B cell (primary cell): ENCODE results near the gene PARD6G. TPM values are rescaled to one million over a fixed set of nuclear protein-coding genes. Genes with fewer than 3 reads are reported as not detected.

ENCODE experiments used
- ATAC-seq: fragments of 200-7000 bp; cut with Tn5 transposase; one replicate; pipeline ENCODE4 v1.10.0; 2021; ENCODE audit warnings: low read depth, mild to moderate bottlenecking, moderate number of reproducible peaks, moderate library complexity
- CTCF ChIA-PET: fragments of 350-600 bp; sonication (Branson Sonifier 250); formaldehyde crosslinking; loops from one replicate; lab custom pipeline; 2021; ENCODE audit warnings: antibody characterized with exemption, inconsistent platforms; lab: Charles Lee
- POLR2A ChIA-PET: fragments of 350-600 bp; sonication (Branson Sonifier 250); formaldehyde crosslinking; loops from one replicate; lab custom pipeline; 2021; ENCODE audit warnings: antibody characterized with exemption; lab: Charles Lee
- DNase-seq: peaks from one replicate; pipeline ENCODE4 v3.0.0; 2013
- H2AFZ ChIP-seq: 2 replicates; pipeline ENCODE4 v1.6.1; 2012; ENCODE audit warnings: mild to moderate bottlenecking, low read depth, low read length; ENCODE audit not compliant: insufficient read depth, poor library complexity, severe bottlenecking
- H3K27ac ChIP-seq, 2 donors: 1 replicate in 1 of 2; 2 replicates in 1 of 2; pipeline ENCODE4 v1.5.1; 2012 to 2013; ENCODE audit warnings: low read length in 2 of 2, mild to moderate bottlenecking in 2 of 2, moderate library complexity in 1 of 2
- H3K27me3 ChIP-seq, 4 experiments: fragments of 200-600 bp in 1 of 4; sonication (generic) in 1 of 4; replicated peaks in 1 of 4; 1 replicate in 2 of 4; 2 replicates in 2 of 4; pipeline versions ENCODE4 v1.6.1 to v1.7.0; 2013 to 2016; ENCODE audit warnings: low read length in 3 of 4, mild to moderate bottlenecking in 2 of 4, mixed read lengths in 1 of 4, moderate library complexity in 1 of 4; ENCODE audit not compliant: insufficient read depth in 4 of 4, control insufficient read depth in 3 of 4; ENCODE audit errors: control extremely low read depth in 1 of 4
- H3K36me3 ChIP-seq, 2 experiments: replicated peaks in 1 of 2; 1 replicate in 1 of 2; 2 replicates in 1 of 2; pipeline versions ENCODE4 v1.6.1 to v1.7.1; 2013; ENCODE audit warnings: low read length in 1 of 2; ENCODE audit not compliant: insufficient read depth in 2 of 2, control insufficient read depth in 1 of 2; ENCODE audit errors: control extremely low read depth in 1 of 2, extremely low read depth in 1 of 2
- H3K4me1 ChIP-seq, 2 donors: fragments of 200-600 bp in 1 of 2; sonication (generic) in 1 of 2; 1 replicate in 1 of 2; 2 replicates in 1 of 2; pipeline versions ENCODE4 v1.5.1 to v1.6.1; 2013 to 2017; ENCODE audit warnings: low read length in 2 of 2; ENCODE audit not compliant: control insufficient read depth in 2 of 2, insufficient read depth in 2 of 2
- H3K4me2 ChIP-seq: replicated peaks from 2 replicates; pipeline ENCODE3; 2012; ENCODE audit warnings: mild to moderate bottlenecking, low read depth, low read length; ENCODE audit not compliant: poor library complexity, severe bottlenecking
- H3K4me3 ChIP-seq, 5 experiments: fragments of 200-600 bp in 1 of 5; sonication (generic) in 1 of 5; 1 replicate in 3 of 5; 2 replicates in 2 of 5; pipeline versions ENCODE4 v1.5.1 to v1.7.0; 2011 to 2016; ENCODE audit warnings: low read length in 4 of 5, mild to moderate bottlenecking in 4 of 5, low read depth in 2 of 5, control low read depth in 1 of 5, moderate library complexity in 1 of 5; ENCODE audit not compliant: insufficient read depth in 1 of 5; ENCODE audit errors: control extremely low read depth in 1 of 5, extremely low read depth in 1 of 5
- H3K79me2 ChIP-seq: fragments of 200-600 bp; sonication (generic); one replicate; pipeline ENCODE4 v1.6.0; 2016; ENCODE audit warnings: low read length; ENCODE audit not compliant: control insufficient read depth, insufficient read depth
- H3K9ac ChIP-seq: fragments of 200-600 bp; sonication (generic); 2 replicates; pipeline ENCODE4 v1.6.1; 2017; ENCODE audit warnings: mild to moderate bottlenecking, low read length, moderate library complexity
- H3K9me3 ChIP-seq, 3 donors: one replicate each; pipeline versions ENCODE4 v1.6.1 to v1.7.1; 2013; ENCODE audit warnings: low read length in 2 of 3; ENCODE audit not compliant: control insufficient read depth in 2 of 3, insufficient read depth in 1 of 3; ENCODE audit errors: control extremely low read depth in 1 of 3
- H4K20me1 ChIP-seq: 2 replicates; pipeline ENCODE4 v1.6.0; 2012; ENCODE audit warnings: mild to moderate bottlenecking, low read length; ENCODE audit not compliant: insufficient read depth, control insufficient read depth, poor library complexity, severe bottlenecking
- H3K27ac Mint-ChIP-seq: one replicate; pipeline ENCODE4 v1.8.0; 2021; ENCODE audit warnings: mixed read lengths
- H3K27me3 Mint-ChIP-seq: one replicate; pipeline ENCODE4 v1.8.0; 2021; ENCODE audit warnings: mixed read lengths
- H3K4me1 Mint-ChIP-seq: one replicate; pipeline ENCODE4 v1.8.0; 2021; ENCODE audit warnings: mixed read lengths
- H3K4me3 Mint-ChIP-seq: one replicate; pipeline ENCODE4 v1.8.0; 2021; ENCODE audit warnings: mixed read lengths
- H3K9me3 Mint-ChIP-seq: one replicate; pipeline ENCODE4 v1.8.0; 2022; ENCODE audit warnings: mixed read lengths; ENCODE audit not compliant: insufficient read depth
- EZH2 ChIP-seq: IDR thresholded peaks from 2 replicates; pipeline ENCODE4 v1.6.1; 2012; ENCODE audit warnings: borderline replicate concordance, low read depth, mild to moderate bottlenecking, moderate library complexity, low read length; ENCODE audit not compliant: insufficient read depth, poor library complexity, severe bottlenecking
- WGBS: methylation state at CpG from one replicate; pipeline ENCODE4 v1.1.5; 2013; ENCODE audit warnings: missing lambda C conversion rate; ENCODE audit not compliant: insufficient coverage; 5-methylcytosine and 5-hydroxymethylcytosine counted together
- intact Hi-C: fragments of 100-400 bp; cut with micrococcal nuclease; formaldehyde crosslinking; loops from one replicate; pipeline ENCODE4 v1.10.0; 2022
- polyA plus RNA-seq: library from polyadenylated mRNA; depleted of rRNA; stranded (reverse); fragments of >200 nt; gene quantifications from 2 replicates; pipeline ENCODE4 v1.2.3, GENCODE V29; 2012
- total RNA-seq, 2 donors: library from RNA; stranded (reverse); fragments of 120-200 nt in 1 of 2; gene quantifications; 1 replicate in 1 of 2; 2 replicates in 1 of 2; pipeline versions ENCODE4 v1.2.3 to v1.2.4, GENCODE V29; 2013 to 2022
- TF ChIP-seq, protein P1 (sequence below): fragments of 200-600 bp; IDR thresholded peaks from one replicate; pipeline ENCODE4 v1.8.0; 2022; ENCODE audit warnings: antibody characterized with exemption, mild to moderate bottlenecking

PARD6G gene
- total and polyA plus RNA-seq, 2 donors (not counting 1 experiment from before 2014, with no cell fraction given): not detected

GRCh38 chr18:80241919-80242777, 5.2 kb downstream of the PARD6G start:
- WGBS: 96% methylated on average over 6 of the region's 7 CpGs
- intact Hi-C loops: no loop called here
- H3K27ac ChIP-seq: no peak overlapping the region
- no peak overlapping the region for H3K4me3 ChIP-seq
- no peaks in the 10 kb centered on the region for H3K9me3 Mint-ChIP-seq
- POLR2A ChIA-PET: no interaction called here
- H3K4me3 Mint-ChIP-seq: no peak overlapping the region
- H3K27me3 ChIP-seq: peaks cover 0 to 40% (median 12%) of the 10 kb centered on the region in 4 experiments
- no peak overlapping the region for H3K9ac ChIP-seq
- peaks cover 8 to 10% of the 10 kb centered on the region in 2 donors for H3K4me1 ChIP-seq
- no peaks in the 10 kb centered on the region for H3K36me3 ChIP-seq
- DNase-seq (no peak), ATAC-seq (no peak)
- no peak overlapping the region for H3K4me2 ChIP-seq
- CTCF ChIA-PET: no interaction called here
- no peaks in the 10 kb centered on the region for H4K20me1 ChIP-seq
- no peaks in the 10 kb centered on the region for H3K79me2 ChIP-seq
- peaks cover 51% of the 10 kb centered on the region for H3K27me3 Mint-ChIP-seq
- H2AFZ ChIP-seq: no peak overlapping the region
- H3K4me1 Mint-ChIP-seq: peaks cover 8% of the 10 kb centered on the region
- peaks cover 0 to 14% (median 0%) of the 10 kb centered on the region in 3 donors for H3K9me3 ChIP-seq
- TF ChIP-seq EZH2: no peak
- TF ChIP-seq, protein P1, sequence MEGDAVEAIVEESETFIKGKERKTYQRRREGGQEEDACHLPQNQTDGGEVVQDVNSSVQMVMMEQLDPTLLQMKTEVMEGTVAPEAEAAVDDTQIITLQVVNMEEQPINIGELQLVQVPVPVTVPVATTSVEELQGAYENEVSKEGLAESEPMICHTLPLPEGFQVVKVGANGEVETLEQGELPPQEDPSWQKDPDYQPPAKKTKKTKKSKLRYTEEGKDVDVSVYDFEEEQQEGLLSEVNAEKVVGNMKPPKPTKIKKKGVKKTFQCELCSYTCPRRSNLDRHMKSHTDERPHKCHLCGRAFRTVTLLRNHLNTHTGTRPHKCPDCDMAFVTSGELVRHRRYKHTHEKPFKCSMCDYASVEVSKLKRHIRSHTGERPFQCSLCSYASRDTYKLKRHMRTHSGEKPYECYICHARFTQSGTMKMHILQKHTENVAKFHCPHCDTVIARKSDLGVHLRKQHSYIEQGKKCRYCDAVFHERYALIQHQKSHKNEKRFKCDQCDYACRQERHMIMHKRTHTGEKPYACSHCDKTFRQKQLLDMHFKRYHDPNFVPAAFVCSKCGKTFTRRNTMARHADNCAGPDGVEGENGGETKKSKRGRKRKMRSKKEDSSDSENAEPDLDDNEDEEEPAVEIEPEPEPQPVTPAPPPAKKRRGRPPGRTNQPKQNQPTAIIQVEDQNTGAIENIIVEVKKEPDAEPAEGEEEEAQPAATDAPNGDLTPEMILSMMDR: no peak
- H3K27ac Mint-ChIP-seq: no peak overlapping the region

GRCh38 chr18:80239830-80240229, 7.5 kb downstream of the PARD6G start:
- H3K27ac Mint-ChIP-seq: no peak overlapping the region
- Histone ChIP-seq H3K4me3 (no peak overlapping the region), H3K4me2 (no peak overlapping the region), H3K27me3 (peaks cover 0 to 24% (median 8%) of the 10 kb centered on the region in 4 experiments), H3K4me1 (no peaks in the 10 kb centered on the region), H3K79me2 (no peaks in the 10 kb centered on the region), H4K20me1 (no peaks in the 10 kb centered on the region), H2AFZ (no peak overlapping the region), H3K9ac (no peak overlapping the region), H3K27ac (no peak overlapping the region), H3K36me3 (no peaks in the 10 kb centered on the region), H3K9me3 (peaks cover 0 to 9% (median 0%) of the 10 kb centered on the region in 3 donors)
- intact Hi-C loops: no loop called here
- H3K4me3 Mint-ChIP-seq: no peak overlapping the region
- H3K9me3 Mint-ChIP-seq: no peaks in the 10 kb centered on the region
- ChIA-PET POLR2A (no interaction called here), CTCF (no interaction called here)
- no peaks in the 10 kb centered on the region for H3K4me1 Mint-ChIP-seq
- peaks cover 37% of the 10 kb centered on the region for H3K27me3 Mint-ChIP-seq
- TF ChIP-seq, protein P1: no peak
- no peak for TF ChIP-seq EZH2
- DNase-seq (no peak), ATAC-seq (no peak)
- WGBS: 60% methylated on average over 1 of the region's 5 CpGs
